ENCODE results near the gene EVA1B. TPM values are rescaled to one million over a fixed set of nuclear protein-coding genes. Genes with fewer than 3 reads are reported as not detected.
A peak's percentile ranks its signal among the peaks of the same experiment; 100 is the strongest.

Gene EVA1B, protein sequence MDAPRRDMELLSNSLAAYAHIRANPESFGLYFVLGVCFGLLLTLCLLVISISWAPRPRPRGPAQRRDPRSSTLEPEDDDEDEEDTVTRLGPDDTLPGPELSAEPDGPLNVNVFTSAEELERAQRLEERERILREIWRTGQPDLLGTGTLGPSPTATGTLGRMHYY
- total RNA-seq: 10 to 100 TPM in 2 of 4 donors, 1 to 10 TPM in 2; 4.4 to 19.0 (median 11.4) TPM

DNA sequence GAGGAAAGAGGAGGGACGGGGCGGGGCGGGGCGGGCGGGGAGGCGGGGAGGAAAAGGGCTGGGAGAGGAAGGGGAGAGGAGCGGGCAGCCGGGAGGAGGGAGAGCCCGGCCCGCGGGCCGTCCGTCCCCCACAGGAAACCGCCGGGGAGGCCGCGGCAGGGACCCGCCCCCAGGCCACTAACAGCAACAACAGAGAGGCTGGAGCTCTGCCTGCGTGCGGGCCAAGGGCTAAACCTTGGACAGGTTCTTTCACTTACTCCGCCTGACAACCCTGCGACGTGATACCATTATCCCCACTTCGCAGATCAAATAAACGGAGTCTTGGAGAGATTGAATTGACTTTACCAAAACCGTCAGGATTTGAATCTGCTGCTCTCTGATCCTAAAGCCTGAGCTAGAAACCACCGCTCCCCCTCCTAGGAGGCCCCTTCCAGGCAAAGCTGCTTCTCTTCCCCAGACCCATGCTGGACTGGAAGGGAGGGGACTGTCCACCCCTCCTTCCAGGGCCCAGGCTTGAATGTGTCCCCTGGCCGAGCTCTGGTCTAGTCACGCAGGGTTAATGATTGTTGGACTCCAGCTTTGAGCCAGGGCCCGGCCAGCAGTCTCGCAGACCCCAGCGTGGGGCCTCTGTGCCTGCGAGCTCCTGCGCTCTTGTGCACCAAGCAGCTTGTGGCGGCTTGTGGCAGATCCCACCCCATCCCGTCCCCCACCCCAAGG lies at the start of gene EVA1B:
EVA1B (minus strand) TSS at position 10 of the 717 bp plus-strand sequence. CDS start 608 bp downstream, outside the sequence.
- DNase-seq: peak; percentile 60 to 87 (median 78)
- no peak for TF ChIP-seq POLR2A (IDR thresholded peaks at IDR 0.05)
- TF ChIP-seq, protein P1, sequence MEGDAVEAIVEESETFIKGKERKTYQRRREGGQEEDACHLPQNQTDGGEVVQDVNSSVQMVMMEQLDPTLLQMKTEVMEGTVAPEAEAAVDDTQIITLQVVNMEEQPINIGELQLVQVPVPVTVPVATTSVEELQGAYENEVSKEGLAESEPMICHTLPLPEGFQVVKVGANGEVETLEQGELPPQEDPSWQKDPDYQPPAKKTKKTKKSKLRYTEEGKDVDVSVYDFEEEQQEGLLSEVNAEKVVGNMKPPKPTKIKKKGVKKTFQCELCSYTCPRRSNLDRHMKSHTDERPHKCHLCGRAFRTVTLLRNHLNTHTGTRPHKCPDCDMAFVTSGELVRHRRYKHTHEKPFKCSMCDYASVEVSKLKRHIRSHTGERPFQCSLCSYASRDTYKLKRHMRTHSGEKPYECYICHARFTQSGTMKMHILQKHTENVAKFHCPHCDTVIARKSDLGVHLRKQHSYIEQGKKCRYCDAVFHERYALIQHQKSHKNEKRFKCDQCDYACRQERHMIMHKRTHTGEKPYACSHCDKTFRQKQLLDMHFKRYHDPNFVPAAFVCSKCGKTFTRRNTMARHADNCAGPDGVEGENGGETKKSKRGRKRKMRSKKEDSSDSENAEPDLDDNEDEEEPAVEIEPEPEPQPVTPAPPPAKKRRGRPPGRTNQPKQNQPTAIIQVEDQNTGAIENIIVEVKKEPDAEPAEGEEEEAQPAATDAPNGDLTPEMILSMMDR (IDR thresholded peaks at IDR 0.05): no peak
- H3K9me3 ChIP-seq: no peaks in the 10 kb centered on the region

DNA sequence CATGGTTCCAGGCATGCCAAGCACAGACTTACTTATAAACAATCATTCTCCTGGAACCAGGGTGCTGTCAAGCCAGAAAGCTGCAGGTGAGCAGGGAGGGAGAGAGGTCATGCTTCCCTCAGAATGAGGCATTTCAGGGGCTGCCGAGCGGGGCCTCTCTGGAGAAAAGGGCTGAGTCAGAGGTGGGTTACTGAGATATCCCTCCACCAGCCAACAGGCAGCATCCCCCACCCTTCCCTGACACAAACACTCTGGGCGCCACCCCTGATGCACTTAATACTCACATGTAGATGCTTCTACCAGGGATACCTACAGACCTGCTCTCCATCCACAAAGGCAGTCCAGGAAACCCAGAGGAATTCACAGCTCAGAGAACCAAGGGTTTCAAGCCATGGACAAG lies 49.2 kb upstream of the EVA1B start:
- Histone ChIP-seq H3K27me3 (no peaks in the 10 kb centered on the region), H3K27ac (peak overlapping the region in 3 of 4 donors; percentile 81 to 96 (median 89)), H3K4me3 (no peak overlapping the region), H3K36me3 (peaks cover 0 to 1% (median 0%) of the 10 kb centered on the region in 3 donors), H3K4me1 (peaks cover 12 to 75% (median 35%) of the 10 kb centered on the region in 4 donors), H3K9me3 (no peaks in the 10 kb centered on the region)
- no peak for TF ChIP-seq POLR2A (IDR thresholded peaks at IDR 0.05)
- TF ChIP-seq, protein P1 (IDR thresholded peaks at IDR 0.05): no peak
- DNase-seq: no peak

More for the DNA sequence above, at the start of gene EVA1B:
- Histone ChIP-seq H3K4me3 (peak within 1 kb of the TSS; percentile 68 to 91 (median 80)), H3K4me1 (peaks cover 0 to 39% (median 20%) of the 10 kb centered on the region in 4 donors), H3K27ac (peak within 1 kb of the TSS; percentile 74 to 88 (median 80)), H3K36me3 (no peaks in the 10 kb centered on the region), H3K27me3 (no peaks in the 10 kb centered on the region)

DNA sequence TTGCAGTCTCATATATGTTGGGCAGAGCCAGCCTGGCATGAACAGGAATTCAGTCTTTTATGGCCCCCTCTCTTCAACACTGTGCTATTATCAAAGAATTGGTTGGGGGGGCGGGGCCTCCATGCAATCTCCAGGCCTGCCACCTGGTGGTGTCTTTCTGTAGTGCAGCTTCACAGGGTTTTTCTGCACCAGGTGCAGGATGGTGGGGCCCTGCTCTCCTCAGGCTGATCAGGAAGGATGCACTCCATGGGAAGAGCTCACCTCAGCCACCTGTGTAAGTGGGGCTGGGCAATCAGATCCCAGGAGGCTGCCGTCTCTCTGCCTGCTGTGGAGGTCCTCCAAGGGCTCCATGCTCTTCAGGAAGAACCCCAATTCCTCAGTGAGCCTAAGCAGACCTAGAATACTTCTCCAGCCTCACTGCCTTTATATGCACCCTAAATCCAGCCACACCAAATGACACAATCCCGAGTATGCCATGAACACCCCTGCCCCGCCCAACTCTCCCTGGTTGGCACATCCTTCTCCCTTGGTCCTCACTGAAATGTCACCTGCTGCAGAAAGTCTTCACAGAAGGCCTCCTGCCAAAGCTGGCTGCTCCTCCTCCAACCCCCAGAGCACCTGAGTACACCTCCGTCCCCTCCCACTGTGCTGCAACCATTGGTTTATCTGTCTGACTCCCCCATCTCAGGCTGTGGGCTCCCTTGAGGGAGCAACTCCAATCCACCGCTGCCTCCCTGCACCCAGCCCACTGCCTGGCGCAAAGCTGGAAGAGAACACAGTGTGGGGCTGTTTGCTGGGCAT lies 45.8 kb upstream of the EVA1B start:
- Histone ChIP-seq H3K27ac (peak overlapping the region in 2 of 4 donors; percentile 3 to 36), H3K4me1 (peaks cover 4 to 65% (median 27%) of the 10 kb centered on the region in 4 donors), H3K36me3 (peaks cover 0 to 7% (median 0%) of the 10 kb centered on the region in 3 donors), H3K9me3 (no peaks in the 10 kb centered on the region), H3K27me3 (no peaks in the 10 kb centered on the region), H3K4me3 (no peak overlapping the region)
- no peak for TF ChIP-seq POLR2A (IDR thresholded peaks at IDR 0.05)
- TF ChIP-seq, protein P1 (IDR thresholded peaks at IDR 0.05): peak; percentile 88 to 96 (median 91)
- peak; percentile 84 to 94 (median 91) for DNase-seq

DNA sequence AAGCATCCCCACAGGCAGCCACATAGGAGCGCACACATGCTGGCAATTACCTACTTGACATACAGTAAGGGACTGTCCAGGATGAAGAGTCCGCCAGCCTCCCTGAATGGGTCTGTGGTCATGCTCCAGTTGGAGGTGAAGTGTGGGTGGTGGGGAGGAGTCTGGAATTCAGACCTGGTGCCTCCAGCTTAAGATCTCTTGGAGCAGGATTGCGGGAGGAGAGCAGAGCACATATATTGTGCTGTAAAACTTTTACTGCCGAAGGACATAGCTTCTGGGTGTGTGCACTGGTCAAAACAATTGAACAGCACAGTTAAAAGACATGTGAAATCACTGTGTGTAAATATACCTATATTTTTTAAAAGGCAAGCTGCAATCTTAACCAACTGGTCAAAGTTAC lies 44.4 kb upstream of the EVA1B start:
- Histone ChIP-seq H3K9me3 (no peaks in the 10 kb centered on the region), H3K27ac (peak overlapping the region in 1 of 4 donors; percentile 4), H3K4me3 (no peak overlapping the region), H3K36me3 (peaks cover 0 to 10% (median 0%) of the 10 kb centered on the region in 3 donors), H3K27me3 (no peaks in the 10 kb centered on the region), H3K4me1 (peaks cover 0 to 50% (median 13%) of the 10 kb centered on the region in 4 donors)
- TF ChIP-seq, protein P1 (IDR thresholded peaks at IDR 0.05): no peak
- no peak for TF ChIP-seq POLR2A (IDR thresholded peaks at IDR 0.05)
- DNase-seq: no peak

DNA sequence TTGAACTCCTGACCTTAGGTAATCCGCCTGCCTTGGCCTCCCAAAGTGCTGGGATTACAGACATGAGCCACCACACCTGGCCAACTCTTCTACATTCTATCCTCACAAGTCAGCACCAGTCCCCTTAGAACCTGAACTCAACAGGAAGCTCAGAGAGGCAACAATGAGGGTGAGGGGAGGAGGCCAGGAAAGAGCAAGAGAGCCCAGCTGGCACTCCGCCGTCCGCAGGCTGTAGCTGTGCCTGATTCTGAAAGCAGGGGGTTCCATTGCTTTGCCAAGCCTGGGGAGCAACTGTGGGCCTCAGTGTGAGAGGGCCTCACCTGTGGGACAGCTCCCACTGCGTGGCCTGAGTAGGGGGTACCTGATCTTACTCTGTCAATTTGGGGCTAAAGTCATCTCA lies 43.6 kb upstream of the EVA1B start:
- H3K27ac ChIP-seq: peak overlapping the region in 1 of 4 donors; percentile 70
- TF ChIP-seq, protein P1 (IDR thresholded peaks at IDR 0.05): no peak
- no peak for TF ChIP-seq POLR2A (IDR thresholded peaks at IDR 0.05)
- peaks cover 0 to 45% (median 10%) of the 10 kb centered on the region in 4 donors for H3K4me1 ChIP-seq
- no peak for DNase-seq
- H3K27me3 ChIP-seq: no peaks in the 10 kb centered on the region
- no peak overlapping the region for H3K4me3 ChIP-seq
- H3K36me3 ChIP-seq: peaks cover 0 to 18% (median 0%) of the 10 kb centered on the region in 3 donors
- H3K9me3 ChIP-seq: no peaks in the 10 kb centered on the region

Data from Peyer's patch (tissue), 4 donors.